ENCODE results near the gene LDLRAD2. TPM values are rescaled to one million over a fixed set of nuclear protein-coding genes. Genes with fewer than 3 reads are reported as not detected.

Gene LDLRAD2
- total RNA-seq, 1 donor from 2014 or later, result not detected

- intact Hi-C loops (cut with DNase I), result no loop called here
- no peaks in the 10 kb centered on the region for H3K4me1 ChIP-seq
- H3K36me3 ChIP-seq, result peaks cover 4 to 96% of the 10 kb centered on the region in 2 donors
- no peaks in the 10 kb centered on the region for H3K27me3 ChIP-seq
- no peak for TF ChIP-seq CTCF (IDR thresholded peaks at IDR 0.05)
- H3K4me3 ChIP-seq, result no peak overlapping the region
- no peak overlapping the region for H3K27ac ChIP-seq
- DNase-seq (ENCODE audit: extremely low spot score in 2 of 2), result no peak
- no peaks in the 10 kb centered on the region for H3K9me3 ChIP-seq
Observed at GRCh38 chr1:21827141-21827679, 15.1 kb downstream of the LDLRAD2 start.

GRCh38 chr1:21828075-21828474 lies 16.0 kb downstream of the LDLRAD2 start:
- no peaks in the 10 kb centered on the region for H3K4me1 ChIP-seq
- no peak for TF ChIP-seq CTCF (IDR thresholded peaks at IDR 0.05)
- TF ChIP-seq POLR2AphosphoS5 (IDR thresholded peaks at IDR 0.05; ENCODE audit: insufficient read depth in 1 of 2, low read depth in 1 of 2), result no peak
- TF ChIP-seq POLR2A (IDR thresholded peaks at IDR 0.05), result no peak
- no peak for DNase-seq (ENCODE audit: extremely low spot score in 2 of 2)
- H3K4me3 ChIP-seq, result no peak overlapping the region
- H3K9me3 ChIP-seq, result no peaks in the 10 kb centered on the region
- no peaks in the 10 kb centered on the region for H3K27me3 ChIP-seq
- peaks cover 2 to 96% of the 10 kb centered on the region in 2 donors for H3K36me3 ChIP-seq
- H3K27ac ChIP-seq, result no peak overlapping the region
- intact Hi-C loops (cut with DNase I), result no loop called here

GRCh38 chr1:21828506-21829210 lies 16.6 kb downstream of the LDLRAD2 start:
- intact Hi-C loops (cut with DNase I), result no loop called here
- no peaks in the 10 kb centered on the region for H3K9me3 ChIP-seq
- H3K27ac ChIP-seq, result no peak overlapping the region
- no peak for DNase-seq (ENCODE audit: extremely low spot score in 2 of 2)
- H3K4me3 ChIP-seq, result no peak overlapping the region
- H3K27me3 ChIP-seq, result no peaks in the 10 kb centered on the region
- H3K4me1 ChIP-seq, result no peaks in the 10 kb centered on the region
- no peak for TF ChIP-seq POLR2A (IDR thresholded peaks at IDR 0.05)
- TF ChIP-seq POLR2AphosphoS5 (IDR thresholded peaks at IDR 0.05; ENCODE audit: insufficient read depth in 1 of 2, low read depth in 1 of 2), result no peak
- TF ChIP-seq CTCF (IDR thresholded peaks at IDR 0.05), result no peak
- H3K36me3 ChIP-seq, result peaks cover 0 to 96% of the 10 kb centered on the region in 2 donors

GRCh38 chr1:21829294-21829693 lies 17.2 kb downstream of the LDLRAD2 start:
- H3K36me3 ChIP-seq, result peaks cover 0 to 96% of the 10 kb centered on the region in 2 donors
- no peak for TF ChIP-seq POLR2AphosphoS5 (IDR thresholded peaks at IDR 0.05; ENCODE audit: insufficient read depth in 1 of 2, low read depth in 1 of 2)
- TF ChIP-seq CTCF (IDR thresholded peaks at IDR 0.05), result no peak
- TF ChIP-seq POLR2A (IDR thresholded peaks at IDR 0.05), result no peak
- H3K27me3 ChIP-seq, result no peaks in the 10 kb centered on the region
- intact Hi-C loops (cut with DNase I), result no loop called here
- H3K9me3 ChIP-seq, result no peaks in the 10 kb centered on the region
- no peaks in the 10 kb centered on the region for H3K4me1 ChIP-seq
- no peak overlapping the region for H3K4me3 ChIP-seq
- DNase-seq (ENCODE audit: extremely low spot score in 2 of 2), result no peak
- no peak overlapping the region for H3K27ac ChIP-seq

- Histone ChIP-seq H3K9me3 (no peaks in the 10 kb centered on the region), H3K27me3 (no peaks in the 10 kb centered on the region), H3K27ac (no peak overlapping the region), H3K4me3 (no peak overlapping the region), H3K36me3 (peaks cover 5 to 96% of the 10 kb centered on the region in 2 donors), H3K4me1 (no peaks in the 10 kb centered on the region)
- intact Hi-C loops (cut with DNase I), result no loop called here
- TF ChIP-seq POLR2AphosphoS5 (IDR thresholded peaks at IDR 0.05; ENCODE audit: insufficient read depth in 1 of 2, low read depth in 1 of 2), result no peak
- no peak for TF ChIP-seq POLR2A (IDR thresholded peaks at IDR 0.05)
- TF ChIP-seq CTCF (IDR thresholded peaks at IDR 0.05), result no peak
- DNase-seq (ENCODE audit: extremely low spot score in 2 of 2), result no peak
Observed at GRCh38 chr1:21830792-21831453, 18.9 kb downstream of the LDLRAD2 start.

Data from vagina (tissue), 2 donors.